Gastrocnemius medialis (tissue), 4 donors: Measurements from ENCODE around the gene CILP2. TPM values are rescaled to one million over a fixed set of nuclear protein-coding genes. Genes with fewer than 3 reads are reported as not detected.

Experiments
- ATAC-seq, 2 donors: fragments of 150-250 bp; one replicate each; pipeline ENCODE4 v1.9.1; 2016
- DNase-seq, 2 donors: peaks; one replicate each; pipeline ENCODE4 v3.0.0-alpha.2; 2019
- H3K27ac ChIP-seq, 4 donors: fragments of 200-600 bp; sonication (generic); 1 replicate in 1 of 4; 2 replicates in 3 of 4; pipeline ENCODE4 v1.5.1; 2016 to 2018; ENCODE audit warnings: mild to moderate bottlenecking in 2 of 4, moderate library complexity in 1 of 4
- H3K27me3 ChIP-seq, 3 donors: fragments of 200-600 bp; sonication (generic) in 2 of 3; 1 replicate in 1 of 3; 2 replicates in 2 of 3; pipeline versions ENCODE4 v1.5.1 to v1.6.0; 2016 to 2019; ENCODE audit warnings: mild to moderate bottlenecking in 1 of 3, moderate library complexity in 1 of 3
- H3K36me3 ChIP-seq, 2 donors: fragments of 200-600 bp; sonication (generic) in 1 of 2; one replicate each; pipeline ENCODE4 v1.5.1; 2017 to 2018
- H3K4me1 ChIP-seq, 2 donors: fragments of 200-600 bp; sonication (generic) in 1 of 2; one replicate each; pipeline ENCODE4 v1.5.1; 2016 to 2017; ENCODE audit warnings: mild to moderate bottlenecking in 2 of 2
- H3K4me3 ChIP-seq, 4 donors: fragments of 200-600 bp; sonication (generic) in 3 of 4; 1 replicate in 1 of 4; 2 replicates in 3 of 4; pipeline ENCODE4 v1.5.1; 2016 to 2019; ENCODE audit warnings: mild to moderate bottlenecking in 2 of 4
- H3K9me3 ChIP-seq, 3 donors: fragments of 200-600 bp; sonication (generic) in 2 of 3; 1 replicate in 1 of 3; 2 replicates in 2 of 3; pipeline ENCODE4 v1.5.1; 2016 to 2019
- POLR2A ChIP-seq, 2 donors: fragments of 450-650 bp; IDR thresholded peaks; one replicate each; pipeline ENCODE4 v1.6.1; 2017; ENCODE audit warnings: antibody characterized with exemption in 2 of 2, mild to moderate bottlenecking in 2 of 2, moderate library complexity in 2 of 2
- in situ Hi-C, 4 donors: fragments of 200-750 bp; cut with MboI; loops; one replicate each; pipeline versions ENCODE4 v1.15.0 to v1.8.0; 2017; ENCODE audit warnings: low sequenced_read_pairs in 4 of 4
- intact Hi-C: fragments of 100-400 bp; cut with DNase I; formaldehyde crosslinking; loops from one replicate; pipeline ENCODE4 v1.15.1; 2023; ENCODE audit warnings: low total_unique reads
- total RNA-seq, 4 donors: library from RNA; depleted of rRNA; stranded (reverse); fragments of >200 nt; gene quantifications; one replicate each; pipeline versions ENCODE4 v1.1.0 to v1.2.3, GENCODE V29; 2016
- TF ChIP-seq, protein P1 (sequence below), 5 experiments: fragments of 450-650 bp in 3 of 5; fragments of 200-600 bp in 2 of 5; sonication (generic) in 2 of 5; IDR thresholded peaks in 4 of 5; conservative IDR thresholded peaks in 1 of 5; 1 replicate in 4 of 5; 2 replicates in 1 of 5; pipeline ENCODE4 v1.5.1; 2016 to 2019; ENCODE audit warnings: antibody characterized with exemption in 5 of 5, mild to moderate bottlenecking in 3 of 5, moderate library complexity in 3 of 5

Gene CILP2
- total RNA-seq, 4 donors from 2014 or later: 3.2 TPM; not detected in 3

DNA sequence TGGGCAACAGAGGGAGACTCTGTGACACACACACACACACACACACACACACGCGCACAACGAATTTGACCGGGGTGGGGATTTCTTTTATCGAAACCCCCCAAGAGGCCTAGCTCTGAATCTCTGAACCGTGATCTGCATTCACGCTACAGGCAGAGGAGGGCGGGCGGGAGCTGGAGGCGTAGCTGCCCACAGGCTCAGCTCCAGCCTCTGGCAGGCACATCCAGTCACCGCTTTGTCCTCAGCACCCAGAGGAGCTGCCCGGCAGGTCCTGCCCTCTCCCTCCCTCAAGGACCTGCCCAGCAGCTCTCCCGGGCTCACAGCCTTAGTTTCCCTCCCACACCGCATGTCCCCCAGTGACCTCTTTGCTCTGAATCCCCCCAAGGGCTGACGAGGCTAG, 20.0 kb downstream of the CILP2 start:
- Histone ChIP-seq H3K36me3 (no peaks in the 10 kb centered on the region), H3K4me3 (no peak overlapping the region), H3K27me3 (peaks cover 0 to 3% (median 0%) of the 10 kb centered on the region in 3 donors), H3K4me1 (no peaks in the 10 kb centered on the region), H3K9me3 (no peaks in the 10 kb centered on the region), H3K27ac (no peak overlapping the region)
- TF ChIP-seq, protein P1, sequence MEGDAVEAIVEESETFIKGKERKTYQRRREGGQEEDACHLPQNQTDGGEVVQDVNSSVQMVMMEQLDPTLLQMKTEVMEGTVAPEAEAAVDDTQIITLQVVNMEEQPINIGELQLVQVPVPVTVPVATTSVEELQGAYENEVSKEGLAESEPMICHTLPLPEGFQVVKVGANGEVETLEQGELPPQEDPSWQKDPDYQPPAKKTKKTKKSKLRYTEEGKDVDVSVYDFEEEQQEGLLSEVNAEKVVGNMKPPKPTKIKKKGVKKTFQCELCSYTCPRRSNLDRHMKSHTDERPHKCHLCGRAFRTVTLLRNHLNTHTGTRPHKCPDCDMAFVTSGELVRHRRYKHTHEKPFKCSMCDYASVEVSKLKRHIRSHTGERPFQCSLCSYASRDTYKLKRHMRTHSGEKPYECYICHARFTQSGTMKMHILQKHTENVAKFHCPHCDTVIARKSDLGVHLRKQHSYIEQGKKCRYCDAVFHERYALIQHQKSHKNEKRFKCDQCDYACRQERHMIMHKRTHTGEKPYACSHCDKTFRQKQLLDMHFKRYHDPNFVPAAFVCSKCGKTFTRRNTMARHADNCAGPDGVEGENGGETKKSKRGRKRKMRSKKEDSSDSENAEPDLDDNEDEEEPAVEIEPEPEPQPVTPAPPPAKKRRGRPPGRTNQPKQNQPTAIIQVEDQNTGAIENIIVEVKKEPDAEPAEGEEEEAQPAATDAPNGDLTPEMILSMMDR (IDR thresholded peaks at IDR 0.05 in 4 of 5, conservative IDR thresholded peaks at IDR 0.05 in 1 of 5): no peak
- no peak for TF ChIP-seq POLR2A (IDR thresholded peaks at IDR 0.05)
- ATAC-seq: no peak
- intact Hi-C loops (no loop called here), in situ Hi-C loops (no loop called here)
- no peak for DNase-seq

DNA sequence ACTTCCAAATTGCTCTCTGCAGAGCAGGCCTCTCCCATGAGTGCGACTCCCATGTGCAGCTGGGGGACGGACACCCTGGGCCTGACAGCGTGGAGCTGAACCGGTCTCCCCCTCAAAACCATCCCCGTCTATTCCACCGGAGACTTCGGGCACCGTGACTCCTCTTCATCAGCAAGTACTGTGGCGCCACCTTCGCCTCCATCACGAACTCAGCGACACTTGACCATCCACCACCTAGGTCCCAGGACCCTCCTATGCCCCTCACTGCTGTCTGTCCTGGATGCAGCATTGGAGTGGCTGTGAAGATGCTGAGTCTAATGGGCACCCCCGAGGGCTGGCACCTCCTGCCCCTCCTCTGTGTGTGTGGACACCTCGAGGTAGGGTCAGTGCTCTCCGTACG, 20.6 kb downstream of the CILP2 start:
- DNase-seq (no peak), ATAC-seq (no peak)
- in situ Hi-C loops (no loop called here), intact Hi-C loops (no loop called here)
- Histone ChIP-seq H3K4me1 (no peaks in the 10 kb centered on the region), H3K27me3 (peaks cover 0 to 3% (median 0%) of the 10 kb centered on the region in 3 donors), H3K36me3 (no peaks in the 10 kb centered on the region), H3K9me3 (no peaks in the 10 kb centered on the region), H3K27ac (no peak overlapping the region), H3K4me3 (no peak overlapping the region)
- TF ChIP-seq, protein P1 (IDR thresholded peaks at IDR 0.05 in 4 of 5, conservative IDR thresholded peaks at IDR 0.05 in 1 of 5): no peak
- TF ChIP-seq POLR2A (IDR thresholded peaks at IDR 0.05): no peak

DNA sequence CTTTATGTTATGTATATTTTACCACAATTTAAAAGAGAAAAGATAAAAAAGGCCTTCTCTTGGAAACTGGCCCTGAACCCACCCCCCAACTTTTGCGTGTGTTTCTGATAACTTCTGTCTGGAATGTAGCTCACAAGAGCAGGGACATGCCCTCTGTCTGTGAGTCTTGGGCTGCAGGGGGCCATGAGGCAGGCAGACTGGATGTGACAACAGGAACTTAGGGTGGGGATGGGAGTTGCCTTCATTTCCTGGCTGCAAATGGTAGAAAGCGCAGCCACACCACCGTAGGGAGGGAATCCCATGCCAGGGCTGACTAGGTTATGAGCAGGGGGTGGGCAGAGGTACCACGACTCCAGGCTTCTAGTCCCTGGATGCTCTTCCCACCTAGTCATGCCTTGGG, 21.9 kb downstream of the CILP2 start:
- H3K4me1 ChIP-seq: no peaks in the 10 kb centered on the region
- in situ Hi-C loops: no loop called here
- DNase-seq (no peak), ATAC-seq (no peak)
- H3K27me3 ChIP-seq: no peaks in the 10 kb centered on the region
- H3K36me3 ChIP-seq: no peaks in the 10 kb centered on the region
- TF ChIP-seq POLR2A (IDR thresholded peaks at IDR 0.05): no peak
- TF ChIP-seq, protein P1 (IDR thresholded peaks at IDR 0.05 in 4 of 5, conservative IDR thresholded peaks at IDR 0.05 in 1 of 5): no peak
- intact Hi-C loops: no loop called here
- no peak overlapping the region for H3K27ac ChIP-seq
- no peak overlapping the region for H3K4me3 ChIP-seq
- H3K9me3 ChIP-seq: no peaks in the 10 kb centered on the region

DNA sequence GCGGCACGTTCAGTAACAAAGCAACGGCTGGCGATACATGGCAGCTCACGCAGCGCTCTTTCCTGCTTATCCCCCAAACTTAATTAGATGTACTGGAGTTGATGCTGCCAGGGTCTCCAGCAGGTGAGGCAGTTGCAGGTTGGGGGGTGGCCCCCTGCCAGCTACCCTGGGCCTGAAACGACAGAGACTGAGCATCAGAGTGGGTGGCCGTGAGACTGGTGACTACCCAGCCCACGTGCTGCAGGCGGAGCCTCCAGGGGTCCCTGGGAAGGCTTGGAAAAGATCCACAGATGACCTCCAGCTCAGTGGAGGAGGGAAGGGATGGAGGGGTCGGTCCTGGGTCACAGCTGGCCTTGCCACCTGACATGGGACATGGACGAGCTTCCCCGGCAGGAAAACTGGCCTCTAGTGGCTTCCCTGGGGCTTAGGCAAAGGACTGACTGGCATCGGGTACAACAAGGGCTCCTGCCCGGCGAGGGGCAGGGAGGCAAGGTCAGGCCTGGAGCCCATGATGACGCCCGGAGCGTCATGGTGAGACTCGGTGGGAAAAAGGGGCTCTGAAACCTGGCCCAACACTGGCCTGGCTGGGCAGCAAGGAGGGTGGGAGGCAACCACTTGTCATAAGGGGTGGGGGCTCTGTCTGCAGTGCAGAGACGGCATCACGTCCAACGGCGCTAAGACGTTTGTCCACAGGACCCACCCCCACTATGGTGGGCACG, 24.0 kb downstream of the CILP2 start:
- intact Hi-C loops: no loop called here
- TF ChIP-seq, protein P1 (IDR thresholded peaks at IDR 0.05 in 4 of 5, conservative IDR thresholded peaks at IDR 0.05 in 1 of 5): no peak
- no peak for TF ChIP-seq POLR2A (IDR thresholded peaks at IDR 0.05)
- H3K27ac ChIP-seq: no peak overlapping the region
- no peaks in the 10 kb centered on the region for H3K36me3 ChIP-seq
- H3K27me3 ChIP-seq: no peaks in the 10 kb centered on the region
- H3K4me1 ChIP-seq: no peaks in the 10 kb centered on the region
- DNase-seq (no peak), ATAC-seq (no peak)
- in situ Hi-C loops: no loop called here
- H3K9me3 ChIP-seq: no peaks in the 10 kb centered on the region
- H3K4me3 ChIP-seq: no peak overlapping the region
